NCI-H1694 treated with DMSO at 0.1 percent for 48 hours (cell line): ENCODE measurements around the gene GARNL3.
A peak's percentile ranks its signal among the peaks of the same experiment; 100 is the strongest.

ENCODE experiments used
- DNase-seq: peaks from one replicate; lab custom pipeline; 2025; lab: John Stamatoyannopoulos, UW

GARNL3 gene

GRCh38 chr9:127313042-127313560, 48.5 kb downstream of the GARNL3 start:
- no peak for DNase-seq

GRCh38 chr9:127314911-127315310, 50.3 kb downstream of the GARNL3 start:
- DNase-seq = no peak

GRCh38 chr9:127316586-127317323, 52.2 kb downstream of the GARNL3 start:
- DNase-seq = no peak

GRCh38 chr9:127318651-127319167, 54.1 kb downstream of the GARNL3 start:
- DNase-seq = no peak

GRCh38 chr9:127319366-127320114, 55.0 kb downstream of the GARNL3 start:
- DNase-seq = no peak

GRCh38 chr9:127320115-127320378, 55.5 kb downstream of the GARNL3 start:
- DNase-seq = no peak

- DNase-seq = no peak
These were observed 58.8 kb downstream of the GARNL3 start for GRCh38 chr9:127323393-127323792.

GRCh38 chr9:127330501-127330900, 65.9 kb downstream of the GARNL3 start:
- no peak for DNase-seq

- DNase-seq = no peak
These were observed 68.9 kb downstream of the GARNL3 start for GRCh38 chr9:127333221-127334064.

GRCh38 chr9:127334725-127335124, 70.2 kb downstream of the GARNL3 start:
- DNase-seq = no peak

GRCh38 chr9:127336086-127336485, 71.5 kb downstream of the GARNL3 start:
- DNase-seq = no peak

- DNase-seq = peak; percentile 7
These were observed 72.2 kb downstream of the GARNL3 start for GRCh38 chr9:127336506-127337352.

GRCh38 chr9:127340721-127341120, 76.1 kb downstream of the GARNL3 start:
- DNase-seq = no peak

- no peak for DNase-seq
These were observed 76.6 kb downstream of the GARNL3 start for GRCh38 chr9:127341152-127341551.

- no peak for DNase-seq
These were observed 79.9 kb downstream of the GARNL3 start for GRCh38 chr9:127344368-127345000.

GRCh38 chr9:127345566-127345965, 81.0 kb downstream of the GARNL3 start:
- no peak for DNase-seq

- no peak for DNase-seq
These were observed 82.0 kb downstream of the GARNL3 start for GRCh38 chr9:127346584-127346983.

- DNase-seq = peak; percentile 40
These were observed 83.5 kb downstream of the GARNL3 start for GRCh38 chr9:127347831-127348776.

- DNase-seq = no peak
These were observed 85.0 kb downstream of the GARNL3 start for GRCh38 chr9:127349483-127350113.
